K562 (cell line): ENCODE measurements around the gene GNA14. TPM values are rescaled to one million over a fixed set of nuclear protein-coding genes. Genes with fewer than 3 reads are reported as not detected.

Experiments used
- ATAC-seq: fragments of 200-7000 bp; cut with Tn5 transposase; 3 replicates; pipeline ENCODE4 v1.9.1; 2020; ENCODE audit warnings: moderate library complexity
- BruUV-seq: library from RNA; stranded (reverse); fragments of 400-500 nt; replicated peaks from 2 replicates; lab custom pipeline; 2021; lab: Mats Ljungman, UMichigan
- CTCF ChIA-PET: fragments of 300-600 bp; formaldehyde crosslinking; extraction: SDS; loops from one replicate; lab custom pipeline; 2021; ENCODE audit warnings: low intra/inter-chr PET ratio; lab: Yijun Ruan, JAX
- POLR2A ChIA-PET: fragments of 300-600, 350-650 bp; sonication (Branson Sonifier 250); formaldehyde crosslinking; extraction: SDS; loops from one replicate; lab custom pipeline; 2021; ENCODE audit warnings: antibody characterized with exemption, inconsistent platforms; lab: Yijun Ruan, JAX
- DNase-seq, 4 experiments: peaks; one replicate each; pipeline versions ENCODE4 v3.0.0 to v3.0.0-alpha.2; 2011 to 2018; ENCODE audit warnings: low spot score in 3 of 4, mixed read lengths in 3 of 4; ENCODE audit errors: extremely low read depth in 1 of 4
- FAIRE-seq: peaks from 2 replicates; lab custom pipeline; 2011; peaks lifted over from hg19 to GRCh38; lab: Jason Lieb, UNC
- H2AFZ ChIP-seq: 2 replicates; pipeline ENCODE4 v1.6.0; 2011; ENCODE audit warnings: low read depth, low read length, control low read depth, inconsistent platforms
- H3K27ac ChIP-seq: fragments of 200-600 bp; 3 replicates; pipeline ENCODE4 v1.8.0; 2011; ENCODE audit warnings: low read depth, mild to moderate bottlenecking, control low read depth, inconsistent platforms, low read length, moderate library complexity, mixed read lengths; ENCODE audit errors: extremely low read depth
- H3K27me3 ChIP-seq, 2 experiments: fragments of 300-600 bp in 1 of 2; 2 replicates in 1 of 2; 3 replicates in 1 of 2; pipeline versions ENCODE4 v1.6.0 to v1.8.0; 2011; ENCODE audit warnings: inconsistent platforms in 2 of 2, low read length in 2 of 2, mild to moderate bottlenecking in 1 of 2, mixed read lengths in 1 of 2, moderate library complexity in 1 of 2; ENCODE audit not compliant: control insufficient read depth in 2 of 2, insufficient read depth in 2 of 2
- H3K36me3 ChIP-seq: fragments of 300-600 bp; 3 replicates; pipeline ENCODE4 v1.8.0; 2011; ENCODE audit warnings: mild to moderate bottlenecking, low read length, inconsistent platforms; ENCODE audit not compliant: control insufficient read depth, insufficient read depth
- H3K4me1 ChIP-seq, 2 experiments: fragments of 200-600 bp in 1 of 2; replicated peaks in 1 of 2; 2 replicates in 1 of 2; 3 replicates in 1 of 2; pipeline versions ENCODE4 v1.5.1 to v1.8.0; 2011; ENCODE audit warnings: inconsistent platforms in 2 of 2, low read length in 2 of 2, mild to moderate bottlenecking in 1 of 2, mixed read lengths in 1 of 2, moderate library complexity in 1 of 2; ENCODE audit not compliant: control insufficient read depth in 2 of 2, insufficient read depth in 2 of 2
- H3K4me2 ChIP-seq: 2 replicates; pipeline ENCODE4 v1.6.1; 2011; ENCODE audit warnings: low read length, control low read depth, inconsistent platforms, mixed read lengths; ENCODE audit not compliant: insufficient read depth
- H3K4me3 ChIP-seq: fragments of 200-600 bp; sonication (generic), shearing (Covaris generic); 2 replicates; pipeline ENCODE4 v1.5.1; 2016; ENCODE audit warnings: control low read depth, inconsistent platforms
- H3K79me2 ChIP-seq: fragments of 200-600 bp; 3 replicates; pipeline ENCODE4 v1.8.0; 2011; ENCODE audit warnings: low read length, inconsistent platforms; ENCODE audit not compliant: control insufficient read depth, insufficient read depth
- H3K9ac ChIP-seq, 2 experiments: 2 replicates each; pipeline versions ENCODE4 v1.6.0 to v1.6.1; 2011; ENCODE audit warnings: low read depth in 2 of 2, low read length in 2 of 2, control low read depth in 1 of 2, inconsistent platforms in 1 of 2, mild to moderate bottlenecking in 1 of 2, mixed read lengths in 1 of 2; ENCODE audit not compliant: insufficient read depth in 1 of 2
- H3K9me1 ChIP-seq: one replicate; pipeline ENCODE4 v1.6.0; 2011; ENCODE audit warnings: inconsistent platforms, mild to moderate bottlenecking, low read length, moderate library complexity; ENCODE audit not compliant: control insufficient read depth, insufficient read depth
- H3K9me3 ChIP-seq: replicated peaks from 2 replicates; pipeline ENCODE4 v1.5.1; 2011; ENCODE audit warnings: low read depth, low read length, inconsistent platforms; ENCODE audit not compliant: control insufficient read depth, insufficient read depth
- H4K20me1 ChIP-seq: replicated peaks from 2 replicates; pipeline ENCODE4 v1.6.1; 2011; ENCODE audit warnings: low read length, inconsistent platforms, mixed read lengths; ENCODE audit not compliant: control insufficient read depth, insufficient read depth
- GABPB1 ChIP-seq: sonication (generic); formaldehyde crosslinking; IDR thresholded peaks from 2 replicates; pipeline ENCODE4 v1.8.0; 2022; ENCODE audit warnings: mild to moderate bottlenecking, missing genetic modification reagents
- GTF2A2 ChIP-seq: IDR thresholded peaks from 2 replicates; pipeline ENCODE4 v1.6.1; 2016; ENCODE audit warnings: mild to moderate bottlenecking, missing genetic modification characterization, missing compliant biosample characterization
- KLF10 ChIP-seq: fragments of 250-450 bp; sonication (Bioruptor Pico); IDR thresholded peaks from 2 replicates; pipeline ENCODE4 v1.6.1; 2021; ENCODE audit warnings: matching md5 sums
- L3MBTL2 ChIP-seq: fragments of 450-650 bp; IDR thresholded peaks from 2 replicates; pipeline ENCODE4 v1.6.1; 2016; ENCODE audit warnings: mild to moderate bottlenecking, moderate library complexity
- MCM7 ChIP-seq, 2 experiments: fragments of 450-650 bp; IDR thresholded peaks; 2 replicates each; pipeline ENCODE4 v1.6.1; 2016 to 2018
- RBM14 ChIP-seq: fragments of 200-400 bp; formaldehyde crosslinking; IDR thresholded peaks from 2 replicates; pipeline ENCODE4 v1.6.1; 2018; ENCODE audit warnings: low read depth, mild to moderate bottlenecking, low read length, moderate library complexity, borderline replicate concordance; ENCODE audit not compliant: insufficient read depth
- SAFB2 ChIP-seq: fragments of 200-400 bp; formaldehyde crosslinking; IDR thresholded peaks from 2 replicates; pipeline ENCODE4 v1.6.1; 2018; ENCODE audit warnings: borderline replicate concordance, low read length, low read depth, moderate library complexity; ENCODE audit not compliant: severe bottlenecking
- SLC30A9 ChIP-seq: fragments of 250-450 bp; sonication (Bioruptor Pico); IDR thresholded peaks from 2 replicates; pipeline ENCODE4 v1.8.0; 2022; ENCODE audit warnings: mild to moderate bottlenecking, moderate library complexity
- ZNF589 ChIP-seq: fragments of 200-800 bp; sonication (Bioruptor generic); IDR thresholded peaks from 2 replicates; pipeline ENCODE4 v1.6.1; 2016; ENCODE audit warnings: low read depth, missing genetic modification characterization, missing compliant biosample characterization
- ZNF766 ChIP-seq: fragments of 200-800 bp; sonication (Bioruptor generic); conservative IDR thresholded peaks from 2 replicates; pipeline ENCODE4 v1.6.1; 2016; ENCODE audit warnings: missing genetic modification characterization, missing compliant biosample characterization
- WGBS: fragments of 100-300 bp; shearing (Covaris generic); methylation state at CpG from one replicate; pipeline ENCODE4 v1.1.6; 2016; ENCODE audit warnings: low coverage, mixed read lengths; ENCODE audit not compliant: insufficient coverage; ENCODE audit errors: missing lambda C conversion rate; 5-methylcytosine and 5-hydroxymethylcytosine counted together
- in situ Hi-C: fragments of 300-500 bp; cut with MboI; formaldehyde crosslinking; loops from 4 replicates; pipeline ENCODE4 v1.15.0; 2018; ENCODE audit warnings: inconsistent platforms, mixed read lengths
- intact Hi-C: fragments of 100-400 bp; cut with micrococcal nuclease; formaldehyde crosslinking; loops from 2 replicates; pipeline ENCODE4 v1.14.2; 2022
- polyA plus RNA-seq, 8 experiments: library from polyadenylated mRNA; depleted of rRNA in 4 of 8; stranded (reverse) in 5 of 8; unstranded in 3 of 8; fragments of >200 nt; fragmentation: Nextera tagmentation in 2 of 8; fragmentation: Illumina TruSeq in 1 of 8; extraction: Ambion mirVana in 2 of 8; extraction: Trizol in 1 of 8; gene quantifications; 2 replicates each; pipeline versions ENCODE4 v1.2.1 to v1.2.3, GENCODE V29; 2011 to 2014; ENCODE audit warnings: inconsistent platforms in 1 of 8, missing spikeins in 1 of 8
- total RNA-seq, 7 experiments: library from RNA; depleted of rRNA in 6 of 7; stranded (reverse); fragments of >200 nt in 6 of 7; fragmentation: Illumina TruSeq in 2 of 7; extraction: Trizol in 2 of 7; gene quantifications; 2 replicates each; pipeline versions ENCODE4 v1.2.1 to v1.2.3, GENCODE V29; 2011 to 2021; ENCODE audit warnings: low replicate concordance in 1 of 7
- TF ChIP-seq, protein P1 (sequence below): fragments of 450-650 bp; formaldehyde crosslinking; IDR thresholded peaks from 2 replicates; pipeline ENCODE4 v1.4.0; 2020; ENCODE audit warnings: mild to moderate bottlenecking, moderate library complexity
- TF ChIP-seq, protein P2 (sequence below): fragments of 250-450 bp; sonication (Bioruptor Pico); IDR thresholded peaks from 2 replicates; pipeline ENCODE4 v1.4.0; 2020; ENCODE audit warnings: mild to moderate bottlenecking, moderate library complexity
- TF ChIP-seq, protein P3 (sequence below): fragments of 450-650 bp; conservative IDR thresholded peaks from 2 replicates; pipeline ENCODE4 v1.6.1; 2016; ENCODE audit warnings: missing genetic modification characterization, low read depth, mild to moderate bottlenecking, control low read depth, missing compliant biosample characterization

The GNA14 gene
- total and polyA plus RNA-seq, 9 of the 15 experiments (the other 6 are each of a cell fraction or from before 2014, with no cell fraction given): 0.03 to 0.11 (median 0.03) TPM; not detected in 6

DNA sequence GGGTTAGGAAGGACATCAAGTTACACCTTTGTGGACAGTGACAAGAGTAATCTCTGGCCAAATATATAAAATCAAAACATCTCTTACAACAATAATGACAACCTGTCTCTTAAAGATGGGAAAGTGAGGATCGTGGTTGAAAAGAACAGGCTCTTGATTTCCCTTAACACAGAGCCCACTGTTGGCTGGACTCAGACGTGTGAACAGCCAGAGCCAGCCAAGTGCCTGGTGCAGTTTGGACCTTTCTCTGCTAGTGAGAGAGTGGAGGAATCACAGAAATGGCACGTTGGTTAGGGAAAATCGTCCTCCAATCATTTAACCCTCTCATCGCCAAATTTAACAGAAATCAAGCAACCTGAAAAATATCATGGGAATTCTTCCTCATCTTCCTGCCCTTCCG is 131.3 kb downstream of the GNA14 start (continued):
- TF ChIP-seq SLC30A9 (no peak), GTF2A2 (tag) (no peak), L3MBTL2 (no peak), SAFB2 (no peak)
- TF ChIP-seq, protein P1, sequence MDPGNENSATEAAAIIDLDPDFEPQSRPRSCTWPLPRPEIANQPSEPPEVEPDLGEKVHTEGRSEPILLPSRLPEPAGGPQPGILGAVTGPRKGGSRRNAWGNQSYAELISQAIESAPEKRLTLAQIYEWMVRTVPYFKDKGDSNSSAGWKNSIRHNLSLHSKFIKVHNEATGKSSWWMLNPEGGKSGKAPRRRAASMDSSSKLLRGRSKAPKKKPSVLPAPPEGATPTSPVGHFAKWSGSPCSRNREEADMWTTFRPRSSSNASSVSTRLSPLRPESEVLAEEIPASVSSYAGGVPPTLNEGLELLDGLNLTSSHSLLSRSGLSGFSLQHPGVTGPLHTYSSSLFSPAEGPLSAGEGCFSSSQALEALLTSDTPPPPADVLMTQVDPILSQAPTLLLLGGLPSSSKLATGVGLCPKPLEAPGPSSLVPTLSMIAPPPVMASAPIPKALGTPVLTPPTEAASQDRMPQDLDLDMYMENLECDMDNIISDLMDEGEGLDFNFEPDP: no peak
- TF ChIP-seq, protein P2, sequence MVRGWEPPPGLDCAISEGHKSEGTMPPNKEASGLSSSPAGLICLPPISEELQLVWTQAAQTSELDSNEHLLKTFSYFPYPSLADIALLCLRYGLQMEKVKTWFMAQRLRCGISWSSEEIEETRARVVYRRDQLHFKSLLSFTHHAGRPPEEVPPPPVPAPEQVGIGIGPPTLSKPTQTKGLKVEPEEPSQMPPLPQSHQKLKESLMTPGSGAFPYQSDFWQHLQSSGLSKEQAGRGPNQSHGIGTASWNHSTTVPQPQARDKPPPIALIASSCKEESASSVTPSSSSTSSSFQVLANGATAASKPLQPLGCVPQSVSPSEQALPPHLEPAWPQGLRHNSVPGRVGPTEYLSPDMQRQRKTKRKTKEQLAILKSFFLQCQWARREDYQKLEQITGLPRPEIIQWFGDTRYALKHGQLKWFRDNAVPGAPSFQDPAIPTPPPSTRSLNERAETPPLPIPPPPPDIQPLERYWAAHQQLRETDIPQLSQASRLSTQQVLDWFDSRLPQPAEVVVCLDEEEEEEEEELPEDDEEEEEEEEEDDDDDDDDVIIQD (CRISPR knock-in tag): no peak

DNA sequence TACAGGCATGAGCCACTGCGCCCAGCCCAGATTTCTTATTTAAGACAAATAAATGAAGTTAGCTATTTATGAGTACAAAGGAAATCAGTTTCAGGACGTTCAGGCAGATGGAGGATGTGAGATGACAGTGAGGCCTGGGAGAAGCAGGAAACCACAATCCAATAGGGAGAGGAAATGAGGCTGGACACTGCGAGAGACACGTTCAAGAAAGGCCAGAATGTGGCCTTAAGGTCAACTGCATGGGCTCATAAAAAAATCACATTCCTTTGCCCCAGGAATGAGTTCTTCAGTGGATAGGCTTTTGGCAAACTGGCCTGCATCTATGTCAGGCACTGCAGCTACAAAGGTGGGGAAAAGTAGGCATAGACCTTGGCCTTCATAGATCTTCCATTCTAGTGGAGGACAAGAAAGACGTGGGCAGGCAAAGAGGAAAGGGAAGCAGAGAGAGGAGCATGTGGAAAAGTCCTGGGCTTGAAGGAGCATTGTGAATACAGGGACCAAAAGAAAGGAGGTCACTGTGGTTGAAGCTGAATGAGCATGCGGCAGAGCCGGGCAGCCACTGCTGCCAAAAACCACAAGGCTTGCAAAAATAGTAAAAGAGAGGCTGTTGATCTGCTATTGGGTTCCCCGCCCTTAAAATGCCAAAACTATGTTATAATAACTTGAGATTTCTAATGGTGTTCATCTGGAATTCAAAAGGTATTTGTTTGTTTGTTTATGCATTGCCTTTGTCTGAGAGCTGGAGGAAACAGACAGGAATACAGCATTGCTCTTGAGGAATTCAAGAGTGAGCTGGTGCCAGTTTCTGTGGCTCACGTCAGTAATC is 133.0 kb downstream of the GNA14 start:
- Histone ChIP-seq H3K27ac (no peak overlapping the region), H2AFZ (no peak overlapping the region), H3K27me3 (no peaks in the 10 kb centered on the region; a peak in 1 of 5 replicates), H3K4me1 (no peaks in the 10 kb centered on the region), H3K4me3 (no peak overlapping the region), H3K9me3 (no peaks in the 10 kb centered on the region), H3K79me2 (no peaks in the 10 kb centered on the region), H3K36me3 (no peaks in the 10 kb centered on the region), H3K9me1 (no peaks in the 10 kb centered on the region), H3K4me2 (no peak overlapping the region), H4K20me1 (no peaks in the 10 kb centered on the region), H3K9ac (no peak overlapping the region)
- ChIA-PET POLR2A (no interaction called here), CTCF (no interaction called here)
- WGBS: 6% methylated on average over 9 of the region's 9 CpGs
- in situ Hi-C loops (no loop called here), intact Hi-C loops (no loop called here)
- no TSS peak for BruUV-seq
- TF ChIP-seq, protein P3, sequence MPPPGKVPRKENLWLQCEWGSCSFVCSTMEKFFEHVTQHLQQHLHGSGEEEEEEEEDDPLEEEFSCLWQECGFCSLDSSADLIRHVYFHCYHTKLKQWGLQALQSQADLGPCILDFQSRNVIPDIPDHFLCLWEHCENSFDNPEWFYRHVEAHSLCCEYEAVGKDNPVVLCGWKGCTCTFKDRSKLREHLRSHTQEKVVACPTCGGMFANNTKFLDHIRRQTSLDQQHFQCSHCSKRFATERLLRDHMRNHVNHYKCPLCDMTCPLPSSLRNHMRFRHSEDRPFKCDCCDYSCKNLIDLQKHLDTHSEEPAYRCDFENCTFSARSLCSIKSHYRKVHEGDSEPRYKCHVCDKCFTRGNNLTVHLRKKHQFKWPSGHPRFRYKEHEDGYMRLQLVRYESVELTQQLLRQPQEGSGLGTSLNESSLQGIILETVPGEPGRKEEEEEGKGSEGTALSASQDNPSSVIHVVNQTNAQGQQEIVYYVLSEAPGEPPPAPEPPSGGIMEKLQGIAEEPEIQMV (tag): no peak
- no peak for TF ChIP-seq ZNF766 (CRISPR knock-in tag)
- TF ChIP-seq GABPB1 (CRISPR knock-in tag): no peak
- no peak for TF ChIP-seq RBM14
- TF ChIP-seq MCM7 (IDR thresholded peaks at IDR 0.05): no peak
- no peak for TF ChIP-seq GTF2A2 (tag)
- no peak for TF ChIP-seq KLF10 (CRISPR knock-in tag)
- no peak for TF ChIP-seq ZNF589
- FAIRE-seq (no peak), DNase-seq (no peak), ATAC-seq (no peak)
